Esophagus muscularis mucosa (tissue), 4 donors: Measurements from ENCODE around the gene IFT57.

Experiments
- EP300 ChIP-seq: sonication (generic); formaldehyde crosslinking; IDR thresholded peaks from one replicate; pipeline ENCODE4 v1.6.1; 2017; ENCODE audit warnings: antibody characterized with exemption
- POLR2A ChIP-seq: fragments of 450-650 bp; IDR thresholded peaks from one replicate; pipeline ENCODE4 v1.6.1; 2017; ENCODE audit warnings: antibody characterized with exemption, moderate library complexity, mild to moderate bottlenecking, low read depth
- TF ChIP-seq, protein P1 (sequence below), 3 experiments: fragments of 200-600 bp in 2 of 3; fragments of 450-650 bp in 1 of 3; sonication (generic) in 2 of 3; IDR thresholded peaks; one replicate each; pipeline ENCODE4 v1.5.1; 2017 to 2019; ENCODE audit warnings: antibody characterized with exemption in 3 of 3, mild to moderate bottlenecking in 2 of 3, moderate library complexity in 1 of 3

DNA sequence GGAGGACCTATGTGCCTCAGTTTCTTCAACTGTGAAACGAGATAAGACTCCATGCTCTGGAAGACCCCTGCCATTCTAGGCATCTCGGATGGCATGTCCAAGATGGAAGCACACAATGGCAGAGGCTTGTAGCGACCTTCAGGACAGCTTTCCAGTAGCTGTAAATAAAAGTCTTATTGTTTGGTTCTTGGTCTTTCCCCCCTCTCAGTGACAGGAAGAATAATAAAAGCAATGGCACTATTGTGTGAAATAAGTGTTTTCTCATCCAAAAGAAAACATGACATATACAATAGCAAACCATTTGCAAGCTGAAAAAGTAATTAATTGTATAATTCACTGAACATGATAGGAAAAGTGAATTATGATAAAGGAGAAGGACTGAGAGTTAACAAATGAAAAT lies 98.9 kb downstream of the IFT57 start:
- no peak for TF ChIP-seq POLR2A
- TF ChIP-seq, protein P1, sequence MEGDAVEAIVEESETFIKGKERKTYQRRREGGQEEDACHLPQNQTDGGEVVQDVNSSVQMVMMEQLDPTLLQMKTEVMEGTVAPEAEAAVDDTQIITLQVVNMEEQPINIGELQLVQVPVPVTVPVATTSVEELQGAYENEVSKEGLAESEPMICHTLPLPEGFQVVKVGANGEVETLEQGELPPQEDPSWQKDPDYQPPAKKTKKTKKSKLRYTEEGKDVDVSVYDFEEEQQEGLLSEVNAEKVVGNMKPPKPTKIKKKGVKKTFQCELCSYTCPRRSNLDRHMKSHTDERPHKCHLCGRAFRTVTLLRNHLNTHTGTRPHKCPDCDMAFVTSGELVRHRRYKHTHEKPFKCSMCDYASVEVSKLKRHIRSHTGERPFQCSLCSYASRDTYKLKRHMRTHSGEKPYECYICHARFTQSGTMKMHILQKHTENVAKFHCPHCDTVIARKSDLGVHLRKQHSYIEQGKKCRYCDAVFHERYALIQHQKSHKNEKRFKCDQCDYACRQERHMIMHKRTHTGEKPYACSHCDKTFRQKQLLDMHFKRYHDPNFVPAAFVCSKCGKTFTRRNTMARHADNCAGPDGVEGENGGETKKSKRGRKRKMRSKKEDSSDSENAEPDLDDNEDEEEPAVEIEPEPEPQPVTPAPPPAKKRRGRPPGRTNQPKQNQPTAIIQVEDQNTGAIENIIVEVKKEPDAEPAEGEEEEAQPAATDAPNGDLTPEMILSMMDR (IDR thresholded peaks at IDR 0.05) = no peak
- no peak for TF ChIP-seq EP300
